Hepatocyte (in vitro differentiated cells): Measurements from ENCODE around the gene QRFP.

Experiments
- CTCF ChIP-seq: fragments of 200-600 bp; sonication (generic); IDR thresholded peaks from 2 replicates; pipeline ENCODE4 v1.5.1; 2016; ENCODE audit warnings: antibody characterized with exemption, mild to moderate bottlenecking; ENCODE audit not compliant: poor library complexity
- EZH2 ChIP-seq: fragments of 200-600 bp; sonication (generic); IDR thresholded peaks from 2 replicates; pipeline ENCODE4 v1.6.1; 2016; ENCODE audit warnings: antibody characterized with exemption, mild to moderate bottlenecking, borderline replicate concordance
- EZH2phosphoT487 ChIP-seq: fragments of 200-600 bp; sonication (generic); IDR thresholded peaks from one replicate; pipeline ENCODE4 v1.6.1; 2018; ENCODE audit warnings: antibody characterized with exemption, mild to moderate bottlenecking, low read depth, moderate library complexity; ENCODE audit not compliant: unreplicated experiment, severe bottlenecking

GRCh38 chr9:130908146-130908877 is 11.7 kb upstream of the QRFP start:
- TF ChIP-seq CTCF (no peak), EZH2 (no peak), EZH2phosphoT487 (no peak)
